HUES64 (cell line): ENCODE measurements around the gene ABHD18.
"Not testable (repeated sequence)": the region's sequence is repeated elsewhere in the genome, so short reads cannot be mapped to it uniquely, and the experiment has no call there.

ENCODE experiments used
- H3K27ac ChIP-seq: 2 replicates; pipeline ENCODE4 v1.7.0; 2013; ENCODE audit warnings: low read depth, low read length, inconsistent platforms
- H3K27me3 ChIP-seq: 2 replicates; pipeline ENCODE4 v1.6.1; 2013; ENCODE audit warnings: mild to moderate bottlenecking, low read length; ENCODE audit not compliant: insufficient read depth
- H3K36me3 ChIP-seq: 2 replicates; pipeline ENCODE4 v1.6.1; 2013; ENCODE audit warnings: mild to moderate bottlenecking, low read length; ENCODE audit not compliant: insufficient read depth
- H3K4me1 ChIP-seq: 2 replicates; pipeline ENCODE4 v1.6.1; 2013; ENCODE audit warnings: mild to moderate bottlenecking, low read length, moderate library complexity; ENCODE audit not compliant: insufficient read depth
- H3K4me3 ChIP-seq: 2 replicates; pipeline ENCODE4 v1.5.1; 2013; ENCODE audit warnings: mild to moderate bottlenecking, low read length, moderate library complexity
- H3K9ac ChIP-seq: 2 replicates; pipeline ENCODE4 v1.6.1; 2013; ENCODE audit warnings: mild to moderate bottlenecking, low read depth, low read length
- H3K9me3 ChIP-seq: 2 replicates; pipeline ENCODE4 v1.6.1; 2013; ENCODE audit warnings: low read depth, low read length; ENCODE audit not compliant: insufficient read depth
- WGBS: fragments of 150-250, 120-280 bp; methylation state at CpG from one replicate; pipeline ENCODE4 v1.1.7; 2013; ENCODE audit warnings: missing lambda C conversion rate; 5-methylcytosine and 5-hydroxymethylcytosine counted together

ABHD18 gene

DNA sequence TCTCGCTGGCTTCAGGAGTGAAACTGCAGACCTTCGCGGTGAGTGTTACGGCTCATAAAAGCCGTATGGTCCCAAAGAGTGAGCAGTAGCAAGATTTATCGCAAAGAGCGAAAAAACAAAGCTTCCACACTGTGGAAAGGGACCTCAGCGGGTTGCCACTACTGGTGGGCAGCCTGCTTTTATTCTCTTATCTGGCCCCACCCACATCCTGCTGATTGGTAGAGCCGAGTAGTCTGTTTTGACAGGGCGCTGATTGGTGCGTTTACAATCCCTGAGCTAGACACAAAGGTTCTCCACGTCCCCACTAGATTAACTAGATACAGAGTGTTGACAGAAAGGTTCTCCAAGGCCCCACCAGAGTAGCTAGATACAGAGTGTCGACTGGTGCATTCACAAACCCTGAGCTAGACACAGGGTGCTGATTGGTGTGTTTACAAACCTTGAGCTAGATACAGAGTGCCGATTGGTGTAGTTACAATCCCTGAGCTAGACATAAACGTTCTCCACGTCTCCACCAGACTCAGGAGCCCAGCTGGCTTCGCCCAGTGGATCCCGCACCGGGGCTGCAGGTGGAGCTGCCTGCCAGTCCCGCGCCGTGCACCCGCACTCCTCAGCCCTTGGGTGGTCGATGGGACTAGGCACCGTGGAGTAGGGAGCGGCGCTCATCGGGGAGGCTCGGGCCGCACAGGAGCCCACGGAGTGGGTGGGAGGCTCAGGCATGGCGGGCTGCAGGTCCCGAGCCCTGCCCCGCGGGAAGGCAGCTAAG is 1.4 kb upstream of the ABHD18 start:
- not testable (repeated sequence) for H3K27ac ChIP-seq, H3K9ac ChIP-seq, H3K4me1 ChIP-seq, H3K9me3 ChIP-seq, H3K27me3 ChIP-seq
- H3K4me3 ChIP-seq = peak overlapping the region; percentile 86
- peaks cover 13% of the 10 kb centered on the region for H3K36me3 ChIP-seq
- 41% methylated on average over 30 of the region's 35 CpGs for WGBS

DNA sequence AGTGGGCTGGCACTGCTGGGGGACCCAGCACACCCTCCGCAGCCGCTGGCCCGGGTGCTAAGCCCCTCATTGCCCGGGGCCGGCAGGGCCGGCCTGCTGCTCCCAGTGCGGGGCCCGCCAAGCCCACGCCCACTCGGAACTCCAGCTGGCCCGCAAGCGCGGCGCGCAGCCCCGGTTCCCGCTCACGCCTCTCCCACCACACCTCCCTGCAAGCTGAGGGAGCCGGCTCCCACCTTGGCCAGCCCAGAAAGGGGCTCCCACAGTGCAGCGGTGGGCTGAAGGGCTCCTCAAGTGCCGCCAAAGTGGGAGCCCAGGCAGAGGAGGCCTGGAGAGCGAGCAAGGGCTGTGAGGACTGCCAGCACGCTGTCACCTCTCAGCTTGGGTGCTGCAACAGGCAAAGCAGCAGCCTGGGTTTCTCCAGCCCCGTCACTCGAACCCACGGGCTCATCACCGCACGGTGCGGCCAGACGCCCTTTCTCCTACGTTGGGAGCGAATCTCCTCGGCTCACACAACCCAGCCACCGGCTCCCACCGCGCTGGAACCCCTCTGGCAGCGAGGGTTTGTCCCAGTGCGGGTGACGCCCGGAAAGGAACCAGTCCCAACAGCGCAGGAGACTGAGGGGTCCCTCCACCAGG is 662 bp upstream of the ABHD18 start:
- H3K9me3 ChIP-seq, H3K27me3 ChIP-seq, H3K4me1 ChIP-seq: not testable (repeated sequence)
- peak overlapping the region; percentile 86 for H3K4me3 ChIP-seq
- peaks cover 13% of the 10 kb centered on the region for H3K36me3 ChIP-seq
- 0% methylated on average over 41 of the region's 41 CpGs for WGBS
- peak overlapping the region; percentile 88 for H3K9ac ChIP-seq
- H3K27ac ChIP-seq = peak overlapping the region; percentile 94

DNA sequence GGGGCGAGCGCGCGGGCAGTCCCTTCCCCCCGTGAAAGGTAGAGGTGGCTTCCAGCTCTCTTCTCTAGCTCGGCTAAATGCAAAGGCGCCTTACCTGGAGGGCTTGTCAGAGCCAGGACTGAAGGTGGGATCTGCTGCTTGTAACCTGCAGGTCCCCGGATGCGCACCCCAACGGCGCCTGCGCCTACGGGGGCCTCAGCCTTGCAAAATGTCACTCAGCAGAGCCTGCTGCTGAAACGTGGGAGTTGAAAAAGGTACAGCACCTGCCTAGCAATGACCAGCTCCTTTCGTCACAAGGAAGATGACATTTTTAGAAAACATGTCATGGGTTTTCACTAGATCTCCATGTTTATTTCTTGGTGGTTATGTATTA is 583 bp downstream of the ABHD18 start:
- WGBS = 1% methylated on average over 15 of the region's 15 CpGs
- H3K36me3 ChIP-seq = peaks cover 13% of the 10 kb centered on the region
- no peaks in the 10 kb centered on the region; the same call in 1 of the 2 replicates for H3K4me1 ChIP-seq
- H3K27me3 ChIP-seq = no peaks in the 10 kb centered on the region
- peak overlapping the region; percentile 94 for H3K27ac ChIP-seq
- H3K4me3 ChIP-seq = peak overlapping the region; percentile 86
- no peaks in the 10 kb centered on the region for H3K9me3 ChIP-seq
- H3K9ac ChIP-seq = peak overlapping the region; percentile 88

DNA sequence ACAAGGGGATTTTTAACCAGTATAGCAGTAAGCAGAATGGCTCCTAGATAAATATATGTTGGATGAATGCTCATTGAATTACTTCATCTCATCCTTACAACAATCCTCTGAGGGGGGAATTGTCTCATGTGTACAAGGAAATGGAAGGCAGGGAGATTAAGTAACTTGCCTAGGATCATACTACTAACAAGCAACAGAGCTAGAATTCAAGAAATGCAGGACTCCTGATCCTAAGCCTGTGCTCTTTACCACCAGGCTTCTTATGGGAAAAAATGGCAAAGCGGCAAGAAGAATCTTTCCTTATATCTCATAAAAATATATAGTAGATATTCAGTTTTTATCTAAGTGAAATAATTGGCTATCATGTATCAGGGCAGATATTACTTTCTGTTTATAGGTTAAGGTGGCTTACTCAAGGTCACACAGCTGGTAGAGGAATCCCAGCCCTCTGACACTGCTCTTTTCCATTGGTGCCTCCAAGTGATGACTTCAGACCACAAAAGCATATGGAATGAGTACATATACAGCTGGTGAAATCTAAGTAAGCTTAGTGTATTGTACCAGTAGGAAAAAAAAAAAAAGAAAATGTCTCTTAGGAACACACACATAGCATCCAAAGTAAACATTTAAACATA is 2.1 kb downstream of the ABHD18 start:
- Histone ChIP-seq H3K9me3 (no peaks in the 10 kb centered on the region), H3K9ac (no peak overlapping the region), H3K27ac (no peak overlapping the region), H3K27me3 (no peaks in the 10 kb centered on the region), H3K36me3 (peaks cover 13% of the 10 kb centered on the region), H3K4me1 (peaks cover 5% of the 10 kb centered on the region; the same call in 1 of the 2 replicates), H3K4me3 (no peak overlapping the region)
- no CpG with 5 or more reads among the region's 1 CpG for WGBS

DNA sequence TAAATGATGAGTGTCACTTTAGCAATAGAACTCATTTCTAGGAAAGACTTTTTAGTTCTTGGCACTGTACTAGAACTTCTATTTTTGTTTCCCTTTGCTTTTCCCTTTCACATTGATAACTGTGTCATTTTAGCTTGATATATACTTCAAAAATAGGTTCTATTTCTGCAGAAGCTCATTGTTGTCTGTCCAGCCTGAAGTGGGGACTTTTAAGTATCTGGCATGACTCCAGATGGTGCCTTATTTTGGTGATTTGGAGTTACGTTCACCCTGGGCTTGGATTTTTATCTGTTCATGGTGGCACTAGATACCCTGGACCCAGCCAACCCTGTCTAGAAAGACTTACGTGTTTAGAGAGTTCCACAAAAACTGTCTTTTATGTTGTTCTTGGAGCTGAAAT is 3.4 kb downstream of the ABHD18 start:
- WGBS = 97% methylated on average over 2 of the region's 2 CpGs
- Histone ChIP-seq H3K4me3 (no peak overlapping the region), H3K27ac (no peak overlapping the region), H3K36me3 (no peaks in the 10 kb centered on the region), H3K9me3 (no peaks in the 10 kb centered on the region), H3K27me3 (no peaks in the 10 kb centered on the region), H3K9ac (no peak overlapping the region), H3K4me1 (peaks cover 5% of the 10 kb centered on the region; the same call in 1 of the 2 replicates)

DNA sequence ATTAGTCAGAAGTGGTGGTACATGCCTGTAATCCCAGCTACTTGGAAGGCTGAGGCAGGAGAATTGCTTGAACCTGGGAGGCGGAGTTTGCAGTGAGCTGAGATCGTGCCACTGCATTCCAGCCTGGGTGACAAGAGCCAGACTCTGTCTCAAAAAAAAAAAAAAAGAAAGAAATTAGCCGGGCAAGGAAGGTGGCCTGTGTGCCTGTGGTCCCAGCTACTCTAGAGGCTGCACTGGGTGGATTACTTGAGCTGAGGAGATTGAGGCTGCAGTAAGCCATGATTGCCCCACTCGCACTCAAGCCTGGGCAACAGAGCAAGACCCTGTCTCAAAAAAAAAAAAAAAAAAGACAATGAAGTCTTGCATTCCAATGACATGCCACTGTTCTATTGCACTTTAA is 5.7 kb downstream of the ABHD18 start:
- not testable (repeated sequence) for H3K36me3 ChIP-seq, H3K9me3 ChIP-seq, H3K27ac ChIP-seq, H3K27me3 ChIP-seq, H3K9ac ChIP-seq, H3K4me1 ChIP-seq, H3K4me3 ChIP-seq
- WGBS = 91% methylated on average over 4 of the region's 4 CpGs

- 0 out of 2 replicates have a peak, but pooled peaks cover 5% of the 10 kb centered on the region for H3K4me1 ChIP-seq
- peaks cover 16% of the 10 kb centered on the region for H3K36me3 ChIP-seq
- no peak overlapping the region for H3K9ac ChIP-seq
- no peak overlapping the region for H3K27ac ChIP-seq
- 91% methylated on average over 2 of the region's 2 CpGs for WGBS
- no peak overlapping the region for H3K4me3 ChIP-seq
- H3K9me3 ChIP-seq = peaks cover 3% of the 10 kb centered on the region; the same call in 1 of the 2 replicates
- H3K27me3 ChIP-seq = no peaks in the 10 kb centered on the region
Observed at GRCh38 chr4:127975121-127975770, 10.0 kb downstream of the ABHD18 start.

- H3K27me3 ChIP-seq = no peaks in the 10 kb centered on the region
- peaks cover 3% of the 10 kb centered on the region; the same call in 1 of the 2 replicates for H3K9me3 ChIP-seq
- H3K4me1 ChIP-seq = no peaks in the 10 kb centered on the region
- 100% methylated on average over 2 of the region's 2 CpGs for WGBS
- H3K36me3 ChIP-seq = peaks cover 15% of the 10 kb centered on the region
- H3K4me3 ChIP-seq = no peak overlapping the region
- H3K27ac ChIP-seq = no peak overlapping the region
- H3K9ac ChIP-seq = no peak overlapping the region
Observed at GRCh38 chr4:127978930-127979329, 13.7 kb downstream of the ABHD18 start.

GRCh38 chr4:127982445-127982844 is 17.2 kb downstream of the ABHD18 start:
- no peak overlapping the region for H3K4me3 ChIP-seq
- H3K27me3 ChIP-seq = no peaks in the 10 kb centered on the region
- H3K9me3 ChIP-seq = peaks cover 3% of the 10 kb centered on the region; the same call in 1 of the 2 replicates
- no CpG with 5 or more reads among the region's 2 CpGs for WGBS
- H3K9ac ChIP-seq = no peak overlapping the region
- no peaks in the 10 kb centered on the region for H3K4me1 ChIP-seq
- H3K36me3 ChIP-seq = peaks cover 36% of the 10 kb centered on the region
- H3K27ac ChIP-seq = no peak overlapping the region

GRCh38 chr4:127985989-127986388 is 20.8 kb downstream of the ABHD18 start:
- no peaks in the 10 kb centered on the region for H3K4me1 ChIP-seq
- H3K9me3 ChIP-seq = no peaks in the 10 kb centered on the region
- 100% methylated on average over 1 of the region's 1 CpG for WGBS

DNA sequence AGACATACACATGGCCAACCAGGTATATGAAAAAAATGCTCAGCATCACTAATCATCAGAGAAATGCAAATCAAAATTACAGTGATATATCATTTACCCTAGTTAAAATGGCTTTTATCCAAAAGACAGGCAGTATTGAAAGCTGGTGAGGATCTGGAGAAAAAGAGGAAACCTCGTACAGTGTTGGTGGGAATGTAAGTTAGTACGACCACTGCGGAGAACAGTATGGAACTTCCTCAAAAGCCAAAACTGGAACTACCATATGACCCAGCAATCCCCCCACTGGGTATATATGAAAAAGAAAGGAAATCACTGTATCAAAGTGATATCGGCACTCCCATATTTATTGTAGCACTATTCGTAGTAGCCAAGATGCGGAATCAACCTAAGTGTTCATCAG is 23.4 kb downstream of the ABHD18 start:
- Histone ChIP-seq H3K9ac (no peak overlapping the region), H3K27ac (no peak overlapping the region), H3K27me3 (no peaks in the 10 kb centered on the region), H3K36me3 (peaks cover 43% of the 10 kb centered on the region), H3K9me3 (no peaks in the 10 kb centered on the region), H3K4me1 (no peaks in the 10 kb centered on the region), H3K4me3 (no peak overlapping the region)
- WGBS = 94% methylated on average over 5 of the region's 6 CpGs

More at GRCh38 chr4:127985989-127986388, 20.8 kb downstream of the ABHD18 start:
- Histone ChIP-seq H3K27me3 (no peaks in the 10 kb centered on the region), H3K36me3 (peaks cover 43% of the 10 kb centered on the region), H3K4me3 (no peak overlapping the region), H3K27ac (no peak overlapping the region), H3K9ac (no peak overlapping the region)
